M059J (cell line): ENCODE results near the gene MEF2D. TPM values are rescaled to one million over a fixed set of nuclear protein-coding genes. Genes with fewer than 3 reads are reported as not detected.

Experiments used
- DNase-seq: peaks from one replicate; pipeline ENCODE4 v3.0.0-alpha.2; 2012; ENCODE audit warnings: low read depth
- total RNA-seq: library from RNA; depleted of rRNA; stranded (reverse); fragments of >200 nt; shearing (Covaris generic); gene quantifications from 2 replicates; pipeline ENCODE4 v1.2.3, GENCODE V29; 2014; rRNA removed

MEF2D gene
- total RNA-seq, 1 experiment from 2014 or later: 26.3 TPM

GRCh38 chr1:156428746-156429288 is 71.8 kb downstream of the MEF2D start:
- DNase-seq: no peak

- no peak for DNase-seq
These were observed 72.6 kb downstream of the MEF2D start for GRCh38 chr1:156427957-156428356.

GRCh38 chr1:156425943-156426342 is 74.6 kb downstream of the MEF2D start:
- no peak for DNase-seq

DNA sequence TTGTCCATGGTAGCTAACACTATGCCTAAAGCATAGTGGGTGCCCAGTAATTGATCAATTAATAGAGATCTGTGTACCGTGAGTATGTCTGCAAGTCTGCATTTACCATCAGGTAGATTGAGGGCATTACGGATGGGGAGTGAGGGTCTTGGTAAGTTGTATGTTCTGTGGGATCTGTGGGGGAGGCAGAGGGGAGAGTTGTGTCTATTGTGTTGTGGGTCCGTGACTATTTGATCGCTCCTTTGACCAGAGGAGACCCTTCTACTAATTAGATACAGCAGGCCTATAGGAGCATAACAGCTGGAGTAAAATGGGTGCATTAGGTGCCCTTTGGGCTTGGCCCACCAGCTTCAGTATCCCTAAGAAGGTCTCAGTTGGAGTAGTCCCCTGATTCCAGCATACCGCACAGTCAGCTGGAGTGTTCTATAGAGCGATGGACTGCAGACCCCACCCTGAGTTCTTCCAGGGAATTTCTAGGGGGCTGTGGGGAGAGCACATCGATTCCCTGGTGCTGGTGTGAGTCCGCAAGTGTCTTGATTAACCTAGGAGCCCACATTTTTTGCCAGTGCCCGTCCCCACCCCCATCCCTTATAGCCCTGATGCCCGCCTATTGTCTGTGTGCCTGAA is 75.7 kb downstream of the MEF2D start:
- no peak for DNase-seq

DNA sequence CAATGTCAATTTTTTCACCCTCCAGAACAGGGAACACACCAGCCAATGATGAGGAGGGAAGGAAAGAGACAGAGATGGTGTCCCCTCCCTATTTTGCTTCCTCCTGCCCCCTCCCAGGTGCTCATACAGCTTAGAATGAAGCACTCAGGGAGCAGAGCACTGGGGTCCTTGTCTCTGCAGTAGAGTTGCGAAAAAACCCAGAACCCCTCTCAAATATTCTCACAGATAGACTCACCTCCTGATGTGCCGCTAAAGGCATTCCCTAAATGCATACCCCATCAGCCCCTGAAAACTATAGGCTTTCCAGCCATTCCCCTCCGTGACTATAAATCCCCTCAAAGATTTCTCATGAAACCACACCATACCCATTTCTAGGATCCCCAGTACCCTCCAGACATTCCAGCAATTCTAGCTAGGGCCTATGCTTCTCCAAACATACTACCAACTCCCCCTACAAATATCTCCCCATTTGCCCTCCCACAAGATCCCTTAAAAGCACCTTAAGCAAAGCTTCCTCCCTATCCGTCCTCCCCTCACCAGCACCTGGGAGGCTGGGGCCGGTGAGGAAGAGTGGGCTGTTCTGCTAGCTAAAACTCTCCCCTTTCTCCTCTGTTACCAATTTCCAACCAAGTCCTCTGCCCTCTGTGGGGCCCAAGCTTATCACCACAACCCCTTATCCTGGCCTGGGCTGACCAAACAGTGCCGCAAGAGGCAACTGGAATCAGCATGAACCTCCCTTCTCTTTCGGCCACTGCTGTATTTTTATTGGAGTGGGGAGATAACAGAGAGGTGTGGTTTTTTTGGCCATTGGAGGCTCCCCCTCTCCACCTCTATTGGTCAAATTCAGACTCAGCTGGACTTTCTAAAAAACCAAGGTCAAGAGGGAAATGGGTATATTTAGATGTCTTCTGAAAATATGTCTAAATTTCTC is 76.9 kb downstream of the MEF2D start:
- no peak for DNase-seq

DNA sequence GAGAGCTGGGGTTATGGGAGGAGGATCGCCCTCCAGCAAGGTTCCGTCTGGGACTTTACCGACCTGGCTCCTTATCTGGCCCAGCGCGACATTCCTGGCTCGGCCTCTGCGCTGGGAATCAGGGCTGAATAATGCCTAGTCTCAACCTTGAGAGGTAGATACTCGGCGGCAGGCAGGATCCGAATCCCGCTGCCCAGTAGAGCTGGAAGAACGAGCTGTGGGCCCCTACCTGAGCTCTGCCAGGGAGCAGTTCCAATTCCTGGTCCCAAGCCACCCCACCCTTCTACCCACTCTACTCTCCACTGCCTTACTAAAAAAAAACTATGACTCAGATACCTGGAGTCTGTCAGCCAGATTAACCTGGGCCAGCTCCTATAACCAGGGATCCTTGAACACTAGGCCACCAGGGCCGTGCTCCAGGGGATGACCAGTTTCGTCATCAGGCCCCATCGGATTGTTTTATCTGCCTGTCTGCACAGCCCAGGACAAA is 77.9 kb downstream of the MEF2D start:
- no peak for DNase-seq

- DNase-seq: no peak
These were observed 78.5 kb downstream of the MEF2D start for GRCh38 chr1:156421939-156422601.

GRCh38 chr1:156421062-156421938 is 79.3 kb downstream of the MEF2D start:
- DNase-seq: peak; percentile 47

DNA sequence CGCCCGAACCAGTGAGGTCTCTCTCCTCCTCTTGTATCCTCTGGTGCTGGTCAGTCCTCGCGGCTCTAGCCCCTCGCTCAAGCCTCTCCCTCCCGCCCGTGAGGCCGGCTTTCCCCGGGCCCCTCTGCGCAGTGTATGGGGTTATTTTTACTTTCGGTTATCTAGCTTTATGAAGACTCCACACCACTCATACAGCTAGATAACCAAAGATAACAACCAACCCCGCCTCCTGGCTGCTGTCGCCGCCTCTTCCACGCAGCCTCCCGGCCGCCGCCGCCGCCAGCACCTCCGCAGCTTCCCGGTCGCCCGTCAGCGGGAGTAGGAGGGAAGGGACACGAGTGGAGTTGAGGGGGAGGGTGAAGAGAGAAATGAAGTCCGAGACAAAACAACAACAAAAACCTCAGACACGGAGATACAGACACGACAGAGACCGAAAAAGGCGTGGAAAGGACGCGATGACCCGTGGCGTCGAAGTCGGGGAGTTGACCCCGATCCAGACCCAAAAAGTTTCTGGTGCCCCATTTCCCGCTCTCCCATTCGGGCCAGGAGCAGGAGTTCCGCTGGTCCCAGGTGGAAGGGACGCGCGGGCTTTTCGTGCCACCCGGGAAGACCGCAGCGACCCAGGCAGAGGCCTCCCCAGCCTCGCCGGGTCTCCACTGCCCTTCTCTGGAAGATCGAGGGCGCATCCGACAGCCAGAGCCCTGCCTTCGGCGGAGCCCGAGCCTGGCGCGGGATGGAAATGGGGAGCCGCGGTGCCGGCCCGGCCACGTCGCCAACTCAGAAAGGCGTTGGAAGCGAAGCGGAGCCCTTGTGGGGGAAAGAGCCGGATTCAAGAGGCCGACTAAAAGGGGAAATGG is 80.1 kb downstream of the MEF2D start:
- peak; percentile 9 for DNase-seq

GRCh38 chr1:156419854-156420204 is 80.7 kb downstream of the MEF2D start:
- DNase-seq: no peak

- DNase-seq: no peak
These were observed 82.0 kb downstream of the MEF2D start for GRCh38 chr1:156418416-156419070.

DNA sequence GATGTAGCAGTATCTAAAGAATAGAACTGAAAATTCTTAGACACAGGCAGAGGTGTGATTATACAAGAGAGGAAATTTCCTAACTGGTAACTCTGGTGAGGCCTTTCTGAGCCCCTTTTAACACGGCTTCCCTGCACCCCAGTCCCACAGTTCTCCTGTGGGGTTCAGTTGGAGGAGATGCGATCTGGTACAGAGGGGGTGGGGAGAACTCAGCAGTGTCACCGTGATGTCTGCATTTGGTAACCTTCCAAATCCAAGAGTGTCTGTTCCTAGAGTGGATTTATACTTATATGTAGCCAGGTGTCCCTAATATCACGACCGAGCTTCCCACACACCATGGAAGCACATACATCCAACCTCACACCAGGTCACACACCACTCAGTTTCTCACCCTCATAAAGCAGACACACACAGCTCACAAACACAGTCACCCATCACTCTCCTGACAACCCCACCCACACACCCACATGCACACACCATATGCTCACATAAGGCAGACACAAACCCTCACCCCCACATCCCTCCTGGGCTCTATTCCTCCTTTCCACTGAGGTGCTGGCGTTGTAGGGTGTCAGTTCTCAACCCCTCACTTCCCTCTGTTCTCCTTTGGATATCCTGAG is 83.1 kb downstream of the MEF2D start:
- no peak for DNase-seq

DNA sequence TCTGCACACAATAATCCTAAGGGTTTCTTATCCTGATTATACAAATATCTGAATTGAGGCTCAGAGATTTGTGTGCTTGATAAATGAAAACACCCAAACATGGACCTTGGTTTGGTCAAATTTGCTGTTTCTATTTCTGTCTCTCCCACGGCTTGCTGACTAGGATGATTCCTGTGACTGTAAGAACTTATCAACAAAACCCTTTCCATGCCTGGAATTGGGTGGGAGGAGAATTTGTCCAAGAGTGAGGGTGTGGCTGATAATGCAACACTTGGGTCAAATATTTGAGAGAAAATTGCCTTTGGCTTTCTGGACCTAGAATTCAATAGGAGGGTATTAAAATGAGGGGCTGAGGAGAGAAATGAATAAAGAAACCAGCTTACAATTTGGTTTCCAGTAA is 83.6 kb downstream of the MEF2D start:
- DNase-seq: no peak

DNA sequence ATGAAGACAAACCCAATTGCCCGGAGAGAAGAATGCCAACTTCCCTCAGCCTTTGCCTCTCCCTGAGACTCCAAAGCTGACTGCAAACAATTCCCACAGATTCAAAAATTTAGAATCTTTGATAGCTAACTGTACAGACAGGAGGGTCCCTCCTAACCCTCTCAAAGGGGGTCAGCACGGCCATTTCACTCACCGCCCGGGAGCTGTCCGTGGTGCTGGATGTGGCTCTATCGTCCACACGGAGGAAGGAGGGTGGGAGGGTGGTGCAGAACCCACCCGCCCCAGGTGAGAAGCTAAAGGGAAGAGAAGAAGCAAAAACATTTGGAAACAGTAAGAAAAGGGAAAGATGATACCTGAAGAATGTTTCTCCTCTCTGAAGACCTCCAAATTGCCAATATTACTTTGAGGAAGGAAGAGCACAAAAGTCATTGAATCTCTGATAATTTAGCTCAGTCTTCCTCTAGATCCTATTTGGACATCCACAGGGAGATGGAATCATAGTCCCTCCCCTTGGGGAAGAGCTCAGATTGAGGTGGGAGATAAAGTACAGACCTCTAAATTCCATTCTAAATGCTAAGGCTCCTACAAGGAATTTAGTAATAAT is 86.0 kb downstream of the MEF2D start:
- DNase-seq: no peak

Other genes starting within 250 kb of the MEF2D start
- gene SMG5, start 217.9 kb downstream of the MEF2D start, total RNA-seq: 66.7 and 97.0 TPM in 2 replicates
- gene TMEM79, start 216.4 kb downstream of the MEF2D start, total RNA-seq: 2.1 and 2.2 TPM in 2 replicates
- 95.1 and 99.0 TPM in 2 replicates for gene GLMP, start 205.1 kb downstream of the MEF2D start, total RNA-seq
- gene VHLL, start 201.5 kb downstream of the MEF2D start, total RNA-seq: not detected in 2 replicates
- gene CCT3, start 162.5 kb downstream of the MEF2D start, total RNA-seq: 406 and 432 TPM in 2 replicates
- not detected in 2 replicates for gene TSACC, start 162.2 kb downstream of the MEF2D start, total RNA-seq
- gene RHBG, start 131.6 kb downstream of the MEF2D start, total RNA-seq: not detected in 2 replicates
- 23.7 and 40.5 TPM in 2 replicates for gene IQGAP3, start 71.8 kb upstream of the MEF2D start, total RNA-seq
- gene TTC24, start 78.9 kb upstream of the MEF2D start, total RNA-seq: not detected in 2 replicates
- gene NAXE, start 91.0 kb upstream of the MEF2D start, total RNA-seq: 120 and 139 TPM in 2 replicates
- 16.9 and 20.7 TPM in 2 replicates for gene GPATCH4, start 100.7 kb upstream of the MEF2D start, total RNA-seq
- gene HAPLN2, start 118.6 kb upstream of the MEF2D start, total RNA-seq: not detected in 2 replicates
- gene BCAN, start 141.3 kb upstream of the MEF2D start, total RNA-seq: not detected in 2 replicates
- gene NES, start 176.6 kb upstream of the MEF2D start, total RNA-seq: 0.02 and 0.37 TPM in 2 replicates
- gene CRABP2, start 204.8 kb upstream of the MEF2D start, total RNA-seq: 21.1 and 31.9 TPM in 2 replicates
- 12.2 and 23.3 TPM in 2 replicates for gene METTL25B, start 227.7 kb upstream of the MEF2D start, total RNA-seq
- gene ISG20L2, start 228.0 kb upstream of the MEF2D start, total RNA-seq: 27.0 and 27.8 TPM in 2 replicates
- 48.1 and 61.7 TPM in 2 replicates for gene MRPL24, start 240.3 kb upstream of the MEF2D start, total RNA-seq